Limb (tissue), 2 donors: Measurements from ENCODE around the gene WDFY4.
"Not testable (repeated sequence)": the region's sequence is repeated elsewhere in the genome, so short reads cannot be mapped to it uniquely, and the experiment has no call there.

Source experiments
- DNase-seq, 2 donors: peaks; one replicate each; pipeline ENCODE4 v3.0.0-alpha.2; 2016; ENCODE audit errors: extremely low spot score in 2 of 2

The WDFY4 gene, protein sequence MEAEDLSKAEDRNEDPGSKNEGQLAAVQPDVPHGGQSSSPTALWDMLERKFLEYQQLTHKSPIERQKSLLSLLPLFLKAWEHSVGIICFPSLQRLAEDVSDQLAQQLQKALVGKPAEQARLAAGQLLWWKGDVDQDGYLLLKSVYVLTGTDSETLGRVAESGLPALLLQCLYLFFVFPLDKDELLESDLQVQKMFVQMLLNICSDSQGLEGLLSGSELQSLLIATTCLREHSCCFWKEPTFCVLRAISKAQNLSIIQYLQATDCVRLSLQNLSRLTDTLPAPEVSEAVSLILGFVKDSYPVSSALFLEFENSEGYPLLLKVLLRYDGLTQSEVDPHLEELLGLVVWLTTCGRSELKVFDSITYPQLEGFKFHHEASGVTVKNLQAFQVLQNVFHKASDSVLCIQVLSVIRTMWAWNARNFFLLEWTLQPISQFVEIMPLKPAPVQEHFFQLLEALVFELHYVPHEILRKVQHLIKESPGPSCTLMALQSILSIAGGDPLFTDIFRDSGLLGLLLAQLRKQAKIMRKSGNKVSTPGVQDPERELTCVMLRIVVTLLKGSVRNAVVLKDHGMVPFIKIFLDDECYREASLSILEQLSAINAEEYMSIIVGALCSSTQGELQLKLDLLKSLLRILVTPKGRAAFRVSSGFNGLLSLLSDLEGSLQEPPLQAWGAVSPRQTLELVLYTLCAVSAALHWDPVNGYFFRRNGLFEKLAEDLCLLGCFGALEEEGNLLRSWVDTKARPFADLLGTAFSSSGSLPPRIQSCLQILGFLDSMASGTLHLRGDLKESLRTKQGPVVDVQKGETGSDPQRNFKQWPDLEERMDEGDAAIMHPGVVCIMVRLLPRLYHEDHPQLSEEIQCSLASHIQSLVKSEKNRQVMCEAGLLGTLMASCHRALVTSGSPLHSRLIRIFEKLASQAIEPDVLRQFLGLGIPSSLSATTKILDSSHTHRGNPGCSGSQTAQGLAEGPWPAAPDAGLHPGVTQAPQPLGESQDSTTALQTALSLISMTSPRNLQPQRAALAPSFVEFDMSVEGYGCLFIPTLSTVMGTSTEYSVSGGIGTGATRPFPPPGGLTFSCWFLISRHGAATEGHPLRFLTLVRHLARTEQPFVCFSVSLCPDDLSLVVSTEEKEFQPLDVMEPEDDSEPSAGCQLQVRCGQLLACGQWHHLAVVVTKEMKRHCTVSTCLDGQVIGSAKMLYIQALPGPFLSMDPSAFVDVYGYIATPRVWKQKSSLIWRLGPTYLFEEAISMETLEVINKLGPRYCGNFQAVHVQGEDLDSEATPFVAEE (N-terminal part only)

DNA sequence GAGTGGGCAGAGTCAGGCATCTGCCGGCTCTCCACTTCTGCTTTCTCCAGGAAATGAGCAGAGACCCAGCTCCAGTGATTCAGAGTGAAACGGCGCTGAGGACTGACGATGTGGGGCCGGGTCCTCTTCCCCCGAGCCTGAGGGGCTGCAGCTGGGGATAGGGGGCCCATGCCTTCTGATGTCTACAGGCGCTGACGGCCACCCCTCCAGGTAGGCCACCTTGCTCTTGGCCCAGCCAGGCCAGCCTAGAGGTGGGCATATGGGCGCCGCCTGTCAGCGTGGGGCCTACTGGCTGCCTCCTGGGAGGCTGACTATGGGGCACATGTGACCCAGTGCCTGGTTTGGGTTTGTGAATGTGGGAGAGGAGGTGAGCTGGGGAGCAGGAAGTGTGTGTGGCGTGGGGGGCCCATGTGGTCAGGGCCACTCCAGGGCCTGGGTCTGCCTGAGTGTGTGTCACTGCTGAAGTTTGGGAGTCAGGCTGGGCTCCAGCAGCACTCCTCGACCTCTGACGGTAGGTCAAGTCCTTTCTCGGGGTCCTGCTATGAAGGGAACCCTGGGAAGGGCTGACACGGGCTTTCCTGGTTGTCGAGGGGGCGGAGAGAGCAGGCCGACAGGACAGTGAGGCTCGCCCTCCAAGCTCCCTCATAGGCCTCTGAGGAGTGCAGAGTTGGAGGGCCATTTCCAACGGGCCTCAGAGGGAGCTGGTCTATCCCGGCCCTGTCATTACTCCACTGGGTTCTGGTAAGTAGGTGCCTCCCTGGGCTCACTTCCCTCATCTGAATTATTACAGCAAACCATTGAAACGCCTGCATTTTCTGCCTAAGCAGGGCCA, at the start of gene WDFY4:
TSS of gene WDFY4 (plus strand) at position 82 of the 832 bp plus-strand sequence. CDS start 24,860 bp downstream, outside the sequence.
- no peak for DNase-seq

DNA sequence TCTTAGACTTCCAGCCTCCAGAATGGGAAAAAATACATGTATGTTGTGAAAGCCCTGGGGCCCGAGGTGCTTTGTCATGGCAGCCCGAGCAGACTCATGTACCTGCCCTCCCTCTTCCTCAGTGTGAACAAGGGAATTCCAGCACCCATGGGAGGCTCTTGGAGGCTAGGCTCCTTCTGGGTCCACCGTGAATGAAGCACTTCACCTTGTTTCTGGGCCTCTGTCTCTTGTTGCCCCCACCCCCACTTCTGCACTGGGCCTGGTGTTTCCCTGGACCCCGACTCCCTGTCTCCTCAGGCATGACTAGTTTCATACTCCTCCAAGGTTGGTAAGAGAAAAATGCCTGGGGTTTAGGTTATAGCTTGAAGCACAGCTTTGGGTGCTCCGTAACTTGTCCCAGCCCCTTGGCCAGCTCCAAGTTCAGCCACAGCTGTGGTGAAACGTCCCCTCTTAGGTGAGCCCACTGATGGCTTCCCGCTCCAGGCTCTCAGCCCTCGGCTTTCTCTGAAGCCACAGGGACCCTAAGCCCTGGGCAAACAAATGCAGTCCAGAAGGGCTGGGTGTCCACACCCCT, 49.6 kb upstream of the WDFY4 start:
- DNase-seq: no peak

DNA sequence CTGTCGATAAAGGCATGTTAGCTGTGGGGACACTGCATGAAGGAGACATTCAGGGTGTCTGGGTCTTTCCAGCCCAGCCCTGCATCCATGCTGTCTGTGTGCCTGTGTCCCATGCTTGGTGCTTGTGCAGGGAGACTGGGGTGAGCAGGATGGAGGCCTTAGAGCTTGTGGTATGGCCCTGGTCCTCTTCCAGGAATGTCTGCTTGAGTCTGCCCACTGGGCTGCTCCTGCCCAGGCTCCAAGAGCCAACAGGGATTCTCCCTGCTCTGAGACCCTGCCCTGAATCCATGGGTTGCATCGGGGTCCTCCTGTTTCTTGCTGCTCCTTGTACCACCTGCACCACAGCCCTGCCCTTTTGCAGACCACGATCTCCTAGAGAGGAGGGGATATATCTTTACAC, 48.4 kb upstream of the WDFY4 start:
- DNase-seq: no peak

DNA sequence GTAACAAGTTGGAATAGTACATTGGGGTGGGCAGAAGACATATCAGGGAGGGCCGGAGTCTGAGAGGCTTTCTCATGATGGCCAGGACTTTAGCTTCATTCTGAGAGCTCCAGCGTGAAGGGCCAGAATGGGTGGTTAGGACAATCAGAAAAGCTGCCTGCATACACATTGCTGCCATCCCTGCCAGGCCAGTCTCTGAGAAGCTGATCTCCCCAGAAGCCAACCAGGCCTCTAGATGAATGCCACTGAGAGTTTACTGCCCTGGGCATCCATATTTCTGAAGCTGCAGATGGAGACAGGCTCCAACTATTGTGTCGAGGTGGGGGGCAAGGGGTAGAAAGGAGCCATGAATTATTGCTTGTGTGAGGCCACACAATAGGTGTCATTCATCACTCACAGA, 47.8 kb upstream of the WDFY4 start:
- DNase-seq: no peak

DNA sequence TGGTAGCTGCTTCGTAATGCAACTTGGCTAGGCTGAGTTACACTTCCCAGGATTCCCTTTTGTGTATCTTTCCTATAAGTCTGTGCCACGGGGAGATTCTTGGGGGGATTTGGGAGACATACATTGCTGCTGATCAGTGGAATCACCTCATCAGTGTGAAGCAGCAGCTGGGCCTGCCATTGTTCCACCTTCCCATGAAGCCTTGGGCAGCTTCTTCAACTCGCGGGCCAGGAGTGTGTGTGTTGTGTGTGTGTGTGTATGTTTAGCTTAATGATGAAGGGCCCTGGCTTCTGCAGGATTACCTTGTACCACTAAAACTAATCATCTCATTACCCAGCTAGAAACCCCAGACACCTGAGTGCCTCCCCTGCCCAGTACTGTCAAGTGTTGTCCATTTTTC, 46.5 kb upstream of the WDFY4 start:
- peak in 1 of 2 donors; percentile 3 for DNase-seq

DNA sequence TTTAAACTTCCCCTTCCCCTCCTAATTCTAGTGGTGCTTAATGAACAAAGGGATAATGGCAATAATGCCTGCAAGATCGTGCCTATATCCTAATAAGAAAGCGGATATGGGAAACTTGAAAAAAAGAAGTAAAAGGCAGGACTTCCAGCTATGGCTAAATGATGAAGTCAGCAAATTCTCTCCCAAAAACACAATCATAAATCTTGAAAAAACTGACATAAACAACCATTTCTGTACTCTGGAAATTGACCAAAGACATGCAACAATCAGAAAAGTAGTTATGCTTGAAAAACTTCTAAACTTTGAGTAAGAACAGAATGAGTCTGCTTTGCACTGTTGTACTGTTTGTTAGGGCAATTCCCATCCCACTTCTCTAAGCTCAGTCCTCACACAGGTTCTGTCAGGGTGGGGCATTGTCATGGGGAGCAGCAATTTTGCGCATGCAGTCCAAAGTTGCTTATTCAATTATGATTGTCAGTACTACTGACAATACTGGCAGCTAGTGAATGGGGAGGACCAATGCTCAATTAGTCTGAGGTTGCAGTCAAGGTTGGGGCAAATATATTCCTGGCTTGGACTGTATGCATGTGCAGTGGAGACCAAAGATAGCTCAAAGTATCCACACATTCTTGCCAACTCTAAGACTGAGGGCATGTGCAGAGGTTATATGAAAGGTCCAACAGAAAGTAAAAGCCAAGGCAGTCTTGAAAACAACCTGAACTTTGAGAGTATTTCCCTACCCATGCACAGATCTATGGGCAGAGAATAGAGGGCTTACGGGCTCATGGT, 45.7 kb upstream of the WDFY4 start:
- no peak for DNase-seq

DNA sequence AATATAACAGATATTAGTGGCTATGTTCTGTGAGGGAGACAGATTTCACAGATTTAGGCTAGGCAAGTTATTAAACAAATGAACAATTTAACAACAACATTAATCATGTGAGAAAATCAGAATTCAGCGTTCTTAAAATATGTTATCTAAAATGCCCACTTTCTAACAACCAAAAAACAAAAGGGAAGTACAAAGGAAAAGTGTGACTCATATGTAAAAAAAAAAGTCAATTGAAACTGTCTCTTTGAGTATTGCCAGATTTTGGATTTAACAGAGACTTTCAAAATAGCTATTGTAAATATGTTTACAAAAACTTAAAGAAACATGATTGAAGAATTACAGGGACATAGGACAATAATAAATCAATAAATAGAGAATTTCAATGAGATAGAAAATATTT, 45.0 kb upstream of the WDFY4 start:
- DNase-seq: no peak

DNA sequence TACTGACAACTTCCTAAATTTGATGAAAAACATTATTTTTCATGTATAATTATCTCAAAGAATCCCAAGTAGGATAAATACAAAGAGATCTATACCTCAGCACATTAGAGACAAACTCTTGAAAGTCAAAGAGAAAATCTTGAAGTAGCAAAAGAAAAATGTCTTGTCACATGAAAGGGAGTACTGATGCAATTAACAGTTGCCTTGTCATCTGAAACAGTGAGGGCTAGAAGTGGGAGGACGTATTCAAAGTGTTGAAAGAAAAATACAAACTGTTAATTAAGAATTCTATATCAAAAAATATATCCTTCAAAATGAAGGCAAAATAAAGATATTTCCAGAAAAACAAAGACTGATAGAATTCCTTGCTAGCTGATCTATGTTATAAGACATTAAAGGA, 44.3 kb upstream of the WDFY4 start:
- DNase-seq: no peak

DNA sequence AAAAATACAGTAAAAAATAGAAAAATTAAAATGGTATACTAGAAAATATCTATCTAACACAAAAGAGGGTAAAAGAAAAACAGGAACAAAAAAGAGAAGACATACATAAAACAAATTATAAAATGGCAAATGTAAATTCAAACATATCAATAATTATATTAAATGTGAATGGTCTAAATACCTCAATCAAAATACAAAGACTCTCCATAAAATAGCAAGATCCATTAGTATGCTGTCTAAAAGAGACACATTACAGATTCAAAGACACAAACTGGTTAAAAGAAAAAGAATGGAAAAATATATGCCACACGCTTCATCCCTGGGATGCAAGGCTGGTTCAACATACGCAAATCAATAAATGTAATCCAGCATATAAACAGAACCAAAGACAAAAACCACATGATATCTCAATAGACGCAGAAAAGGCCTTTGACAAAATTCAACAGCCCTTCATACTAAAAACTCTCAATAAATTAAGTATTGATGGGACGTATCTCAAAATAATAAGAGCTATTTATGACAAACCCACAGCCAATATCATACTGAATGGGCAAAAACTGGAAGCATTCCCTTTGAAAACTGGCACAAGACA, 43.5 kb upstream of the WDFY4 start:
- not testable (repeated sequence) for DNase-seq

DNA sequence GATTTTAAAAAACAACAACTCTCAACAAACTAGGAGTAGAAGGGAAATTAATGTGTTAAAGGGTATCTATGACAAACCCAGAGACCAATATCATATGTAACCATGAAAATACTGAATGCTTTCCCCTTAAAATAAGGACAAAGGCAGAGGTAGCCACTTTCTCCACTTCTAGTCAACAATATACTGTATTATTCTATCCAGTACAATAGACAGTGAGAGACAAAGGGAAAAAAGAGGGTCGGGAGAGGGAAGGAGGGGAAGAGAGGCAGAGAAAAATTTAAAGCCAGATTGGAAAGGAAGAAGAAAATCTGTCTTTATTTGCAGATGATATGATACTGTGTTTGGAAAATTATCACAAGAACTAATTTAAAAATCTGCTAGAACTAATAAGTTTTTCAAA, 39.1 kb upstream of the WDFY4 start:
- no peak for DNase-seq

DNA sequence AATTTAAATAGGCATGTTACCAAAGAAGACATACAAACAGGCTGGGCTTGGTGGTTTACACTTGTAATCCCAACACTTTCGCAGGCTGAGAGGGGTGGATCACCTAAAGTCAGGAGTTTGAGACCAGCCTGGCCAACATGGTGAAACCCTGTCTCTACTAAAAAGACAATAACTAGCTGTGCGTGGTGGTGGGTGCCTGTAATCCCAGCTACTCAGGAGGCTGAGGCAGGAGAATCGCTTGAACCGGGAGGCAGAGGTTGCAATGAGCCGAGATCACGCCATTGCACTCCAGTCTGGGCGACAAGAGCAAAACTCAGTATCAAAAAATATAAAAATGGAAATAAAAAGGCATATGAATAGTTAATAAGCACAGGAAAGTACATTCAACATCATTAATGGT, 37.6 kb upstream of the WDFY4 start:
- not testable (repeated sequence) for DNase-seq

DNA sequence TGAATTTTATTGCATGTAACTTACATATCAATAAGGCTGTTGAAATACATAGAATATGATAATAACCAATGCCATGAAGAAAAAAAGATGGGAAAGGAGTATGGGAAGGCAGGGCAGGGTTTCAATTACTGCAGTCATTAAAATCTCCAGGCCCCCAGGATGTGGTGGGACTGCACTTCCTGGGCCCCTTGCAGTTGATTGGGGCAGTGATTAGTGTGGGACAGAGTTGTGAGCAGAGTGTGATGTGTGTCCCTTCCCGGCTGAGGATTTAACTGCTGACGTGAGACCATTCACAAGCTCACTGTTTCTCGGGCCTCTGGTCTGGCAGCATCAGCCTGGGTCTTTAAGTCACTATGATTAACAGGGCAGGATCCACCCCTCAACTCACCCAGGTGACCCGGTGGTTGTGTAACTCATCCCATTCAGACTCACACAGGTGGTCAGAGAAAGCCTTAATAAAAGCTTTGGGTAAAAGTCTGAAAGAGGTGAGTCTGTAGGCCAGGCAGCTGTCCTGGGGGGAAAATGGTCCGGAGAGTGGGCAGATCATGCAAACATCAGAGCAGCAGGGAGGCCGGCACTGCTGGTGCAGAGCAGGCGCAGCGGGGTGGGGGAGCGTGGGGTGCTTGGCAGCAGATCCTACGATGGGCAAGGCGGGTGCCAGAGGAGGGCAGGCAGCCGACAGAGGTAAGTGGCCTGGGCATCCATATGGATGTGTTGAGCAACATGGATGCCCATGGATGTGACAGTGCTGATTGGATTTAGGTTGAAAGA, 36.3 kb upstream of the WDFY4 start:
- DNase-seq: peak in 1 of 2 donors; percentile 12

DNA sequence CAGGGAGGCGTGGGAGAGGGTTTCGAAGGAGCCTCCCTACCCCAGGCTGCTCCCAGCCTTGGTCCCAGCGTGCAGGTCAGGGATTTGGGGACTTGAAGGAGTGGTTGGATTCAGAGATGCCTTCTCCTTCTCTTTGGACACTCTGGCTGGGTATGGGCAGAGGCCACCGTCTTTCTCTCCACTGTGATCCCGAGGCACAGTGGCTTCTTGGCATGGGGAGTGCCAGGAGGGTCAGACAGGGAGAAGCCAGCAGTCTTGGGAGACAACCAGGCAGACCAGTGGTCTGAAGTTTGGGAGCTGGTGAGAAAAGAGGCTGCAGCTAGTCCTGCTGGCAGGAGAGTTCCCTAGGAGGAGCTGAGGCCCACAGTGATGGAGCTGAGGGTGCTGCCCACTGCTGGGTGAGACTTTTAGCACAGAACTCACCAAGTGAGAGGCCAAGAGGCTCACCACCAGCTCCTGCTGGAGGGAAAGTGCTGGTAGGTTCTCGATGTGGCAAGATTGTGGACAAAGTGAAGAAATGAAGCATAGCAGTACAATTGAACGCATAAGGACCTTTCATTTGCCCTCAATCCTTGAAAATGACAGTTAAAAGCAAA, 35.2 kb upstream of the WDFY4 start:
- peak in 1 of 2 donors; percentile 11 for DNase-seq

DNA sequence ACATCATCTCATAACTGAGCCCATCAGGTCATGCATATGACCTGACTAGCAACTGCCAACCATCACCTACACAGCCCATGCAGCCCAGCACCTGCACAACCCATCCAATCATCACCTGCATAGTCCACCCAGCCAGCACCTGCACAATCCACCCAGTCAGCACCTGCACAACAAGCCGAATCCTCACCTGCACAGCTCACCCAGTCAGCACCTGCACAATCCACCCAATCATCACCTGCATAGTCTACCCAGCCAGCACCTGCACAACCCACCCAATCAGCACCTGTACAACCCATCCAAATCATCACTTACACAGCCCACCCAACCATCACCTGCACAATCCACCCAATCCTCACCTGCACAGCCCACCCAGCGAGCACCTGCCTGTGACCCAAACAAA, 33.4 kb upstream of the WDFY4 start:
- DNase-seq: peak in 1 of 2 donors; percentile 9

DNA sequence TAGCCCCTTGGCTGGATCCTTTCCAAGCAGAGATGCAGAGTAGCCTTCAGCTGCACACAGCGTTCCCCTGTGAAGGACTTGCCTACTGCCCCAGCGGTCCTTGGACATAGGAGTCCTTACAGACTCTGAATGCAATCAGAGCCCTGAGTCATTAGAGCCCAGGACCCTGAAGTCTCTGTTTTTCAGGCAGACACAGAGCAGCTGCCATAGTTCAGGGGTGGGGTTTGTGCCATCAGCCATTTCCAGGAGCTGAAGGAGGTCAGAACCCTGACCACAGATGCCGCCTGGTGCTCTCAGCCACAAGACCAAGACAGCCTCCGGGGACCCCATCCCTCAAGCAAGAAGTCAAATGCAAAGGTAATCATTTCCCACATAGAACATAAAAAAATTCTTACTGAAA, 32.8 kb upstream of the WDFY4 start:
- DNase-seq: peak in 1 of 2 donors; percentile 17

DNA sequence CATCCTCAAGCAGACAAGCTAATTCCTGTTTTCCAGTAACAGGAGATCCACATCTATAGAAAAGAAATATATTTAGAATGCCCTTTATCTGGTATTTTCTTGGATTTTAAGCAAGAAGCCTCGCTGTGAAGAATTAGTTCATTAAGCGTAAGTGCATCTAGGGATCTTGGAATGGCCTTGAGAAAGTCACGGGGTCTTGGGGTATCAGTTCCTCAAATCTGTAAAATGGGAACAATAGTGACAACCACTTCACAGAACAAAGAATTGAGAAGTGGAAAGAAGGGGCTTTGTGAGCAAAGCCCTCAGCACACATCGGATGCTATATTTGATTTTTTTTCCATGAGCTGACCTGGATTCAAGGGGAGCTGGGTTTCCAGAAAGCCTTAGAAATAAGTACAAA, 32.3 kb upstream of the WDFY4 start:
- no peak for DNase-seq

DNA sequence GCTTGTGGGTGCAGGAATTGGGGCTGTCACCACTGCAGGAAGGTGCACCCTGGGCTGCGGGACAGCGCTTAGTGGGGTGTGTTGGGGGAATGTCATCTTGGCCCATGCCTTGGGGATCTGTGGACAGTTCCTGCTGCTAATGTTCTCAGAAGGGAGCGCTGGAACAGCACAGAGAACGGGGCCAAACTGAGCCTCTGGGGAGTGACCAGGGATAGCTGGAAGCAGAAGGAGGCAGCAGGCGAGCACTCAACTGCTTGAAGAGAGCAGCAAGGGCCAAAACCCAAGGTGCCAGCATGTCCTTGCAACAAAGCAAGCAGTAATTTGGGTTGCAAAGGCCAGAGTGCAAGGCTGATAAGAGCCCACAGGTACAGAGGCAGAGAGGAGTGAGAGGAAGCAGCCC, 31.3 kb upstream of the WDFY4 start:
- no peak for DNase-seq
